ENCODE measurements around the gene KIF22.
"Not testable (repeated sequence)": the region's sequence is repeated elsewhere in the genome, so short reads cannot be mapped to it uniquely, and the experiment has no call there.

- TF ChIP-seq POLR2A (IDR thresholded peaks at IDR 0.05; ENCODE audit: low read depth, low read length); TAF1 (IDR thresholded peaks at IDR 0.05; ENCODE audit: borderline replicate concordance, low read depth, low read length): not testable (repeated sequence)
Measured at GRCh38 chr16:29748760-29749149, 41.8 kb upstream of the KIF22 start.

All from GM12892 (cell line).